ENCODE results near the gene USF3. TPM values are rescaled to one million over a fixed set of nuclear protein-coding genes. Genes with fewer than 3 reads are reported as not detected.

The USF3 gene
- total and polyA plus RNA-seq, 4 donors = 4.6 to 16.0 (median 11.4) TPM

DNA sequence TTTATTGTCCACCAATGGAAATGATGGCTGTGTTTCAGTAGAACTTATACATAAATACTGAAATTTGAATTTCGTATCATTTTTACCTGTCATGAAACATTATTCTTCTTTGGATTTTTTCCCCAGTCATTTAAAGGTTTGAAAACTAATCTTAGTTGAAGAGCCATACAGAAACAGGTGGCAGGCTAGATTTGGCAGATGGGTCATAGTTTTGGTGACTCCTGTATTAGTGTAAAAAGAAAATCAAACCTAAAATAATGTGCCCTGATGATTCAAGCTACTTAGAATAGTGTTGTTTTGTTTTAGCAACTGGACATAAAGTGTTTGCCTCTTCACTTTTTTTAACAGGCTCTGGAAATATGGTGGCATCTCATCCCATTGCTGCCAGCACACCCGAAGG, 95.2 kb downstream of the USF3 start:
- Histone ChIP-seq H3K27me3 (ENCODE audit: control insufficient read depth in 4 of 4, insufficient read depth in 4 of 4, low read length in 3 of 4) (no peaks in the 10 kb centered on the region), H3K4me1 (ENCODE audit: control insufficient read depth in 4 of 4, insufficient read depth in 4 of 4, low read length in 3 of 4) (no peaks in the 10 kb centered on the region), H3K27ac (ENCODE audit: low read depth in 1 of 2, low read length in 2 of 2) (no peak overlapping the region), H3K9ac (ENCODE audit: low read depth in 1 of 2, low read length in 2 of 2) (no peak overlapping the region), H3K4me3 (ENCODE audit: low read depth in 1 of 3, low read length in 3 of 3) (no peak overlapping the region), H3K9me3 (ENCODE audit: control insufficient read depth in 4 of 4, low read length in 3 of 4) (no peaks in the 10 kb centered on the region), H3K36me3 (ENCODE audit: control insufficient read depth in 4 of 4, insufficient read depth in 3 of 4, low read depth in 1 of 4, low read length in 3 of 4) (no peaks in the 10 kb centered on the region)
- TF ChIP-seq YY1 (IDR thresholded peaks at IDR 0.05) (no peak), FOXA2 (IDR thresholded peaks at IDR 0.05) (no peak), RXRA (IDR thresholded peaks at IDR 0.05) (no peak)
- TF ChIP-seq, protein P1, sequence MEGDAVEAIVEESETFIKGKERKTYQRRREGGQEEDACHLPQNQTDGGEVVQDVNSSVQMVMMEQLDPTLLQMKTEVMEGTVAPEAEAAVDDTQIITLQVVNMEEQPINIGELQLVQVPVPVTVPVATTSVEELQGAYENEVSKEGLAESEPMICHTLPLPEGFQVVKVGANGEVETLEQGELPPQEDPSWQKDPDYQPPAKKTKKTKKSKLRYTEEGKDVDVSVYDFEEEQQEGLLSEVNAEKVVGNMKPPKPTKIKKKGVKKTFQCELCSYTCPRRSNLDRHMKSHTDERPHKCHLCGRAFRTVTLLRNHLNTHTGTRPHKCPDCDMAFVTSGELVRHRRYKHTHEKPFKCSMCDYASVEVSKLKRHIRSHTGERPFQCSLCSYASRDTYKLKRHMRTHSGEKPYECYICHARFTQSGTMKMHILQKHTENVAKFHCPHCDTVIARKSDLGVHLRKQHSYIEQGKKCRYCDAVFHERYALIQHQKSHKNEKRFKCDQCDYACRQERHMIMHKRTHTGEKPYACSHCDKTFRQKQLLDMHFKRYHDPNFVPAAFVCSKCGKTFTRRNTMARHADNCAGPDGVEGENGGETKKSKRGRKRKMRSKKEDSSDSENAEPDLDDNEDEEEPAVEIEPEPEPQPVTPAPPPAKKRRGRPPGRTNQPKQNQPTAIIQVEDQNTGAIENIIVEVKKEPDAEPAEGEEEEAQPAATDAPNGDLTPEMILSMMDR (IDR thresholded peaks at IDR 0.05; ENCODE audit: low read depth, low read length, missing input control) = no peak
- TF ChIP-seq, protein P2, sequence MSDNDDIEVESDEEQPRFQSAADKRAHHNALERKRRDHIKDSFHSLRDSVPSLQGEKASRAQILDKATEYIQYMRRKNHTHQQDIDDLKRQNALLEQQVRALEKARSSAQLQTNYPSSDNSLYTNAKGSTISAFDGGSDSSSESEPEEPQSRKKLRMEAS (IDR thresholded peaks at IDR 0.05) = no peak
- TF ChIP-seq, protein P3, sequence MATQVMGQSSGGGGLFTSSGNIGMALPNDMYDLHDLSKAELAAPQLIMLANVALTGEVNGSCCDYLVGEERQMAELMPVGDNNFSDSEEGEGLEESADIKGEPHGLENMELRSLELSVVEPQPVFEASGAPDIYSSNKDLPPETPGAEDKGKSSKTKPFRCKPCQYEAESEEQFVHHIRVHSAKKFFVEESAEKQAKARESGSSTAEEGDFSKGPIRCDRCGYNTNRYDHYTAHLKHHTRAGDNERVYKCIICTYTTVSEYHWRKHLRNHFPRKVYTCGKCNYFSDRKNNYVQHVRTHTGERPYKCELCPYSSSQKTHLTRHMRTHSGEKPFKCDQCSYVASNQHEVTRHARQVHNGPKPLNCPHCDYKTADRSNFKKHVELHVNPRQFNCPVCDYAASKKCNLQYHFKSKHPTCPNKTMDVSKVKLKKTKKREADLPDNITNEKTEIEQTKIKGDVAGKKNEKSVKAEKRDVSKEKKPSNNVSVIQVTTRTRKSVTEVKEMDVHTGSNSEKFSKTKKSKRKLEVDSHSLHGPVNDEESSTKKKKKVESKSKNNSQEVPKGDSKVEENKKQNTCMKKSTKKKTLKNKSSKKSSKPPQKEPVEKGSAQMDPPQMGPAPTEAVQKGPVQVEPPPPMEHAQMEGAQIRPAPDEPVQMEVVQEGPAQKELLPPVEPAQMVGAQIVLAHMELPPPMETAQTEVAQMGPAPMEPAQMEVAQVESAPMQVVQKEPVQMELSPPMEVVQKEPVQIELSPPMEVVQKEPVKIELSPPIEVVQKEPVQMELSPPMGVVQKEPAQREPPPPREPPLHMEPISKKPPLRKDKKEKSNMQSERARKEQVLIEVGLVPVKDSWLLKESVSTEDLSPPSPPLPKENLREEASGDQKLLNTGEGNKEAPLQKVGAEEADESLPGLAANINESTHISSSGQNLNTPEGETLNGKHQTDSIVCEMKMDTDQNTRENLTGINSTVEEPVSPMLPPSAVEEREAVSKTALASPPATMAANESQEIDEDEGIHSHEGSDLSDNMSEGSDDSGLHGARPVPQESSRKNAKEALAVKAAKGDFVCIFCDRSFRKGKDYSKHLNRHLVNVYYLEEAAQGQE (IDR thresholded peaks at IDR 0.05) = no peak
- 94% methylated on average over 2 of the region's 2 CpGs for WGBS
- no peak for DNase-seq (ENCODE audit: low spot score)

DNA sequence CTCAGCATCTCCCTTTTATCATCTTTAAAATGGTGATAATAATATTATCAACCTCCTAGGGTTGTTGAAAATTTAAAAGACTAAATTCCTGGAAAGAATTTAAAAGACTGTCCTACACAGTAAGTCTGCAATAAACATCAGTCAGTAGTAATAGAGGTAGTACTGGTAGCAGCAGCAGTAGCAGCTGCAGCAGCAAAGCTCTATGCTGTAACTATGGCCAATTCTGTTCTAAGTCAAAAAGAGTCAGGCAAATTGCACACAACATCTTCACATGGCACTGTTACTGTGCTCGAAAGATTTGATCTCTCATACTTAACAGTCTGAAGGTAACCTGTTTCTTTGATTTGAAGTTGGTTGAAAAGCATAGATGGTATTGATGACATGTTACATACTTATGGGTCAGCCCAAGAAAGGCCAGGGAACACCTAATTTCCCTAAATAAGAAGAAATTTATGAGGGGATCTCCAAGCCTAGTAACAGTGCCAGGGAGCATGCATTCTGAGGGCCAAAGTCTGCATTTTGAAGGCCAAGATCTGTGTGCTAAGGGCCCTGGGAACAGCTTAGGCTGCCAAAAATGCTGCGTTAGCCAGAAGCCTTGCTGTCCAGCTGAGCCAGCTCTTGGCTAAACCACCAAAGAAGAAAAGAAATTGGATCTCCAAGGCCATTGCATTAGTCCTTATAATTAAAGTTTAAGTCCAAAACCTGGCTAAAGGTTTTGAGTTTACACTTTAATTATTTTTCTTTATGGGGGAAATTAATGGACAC, 95.8 kb downstream of the USF3 start:
- H3K9me3 ChIP-seq (ENCODE audit: control insufficient read depth in 4 of 4, low read length in 3 of 4) = no peaks in the 10 kb centered on the region
- TF ChIP-seq TAF1 (conservative IDR thresholded peaks at IDR 0.05) = no peak
- TF ChIP-seq SP1 (IDR thresholded peaks at IDR 0.05) = no peak
- TF ChIP-seq, protein P4, sequence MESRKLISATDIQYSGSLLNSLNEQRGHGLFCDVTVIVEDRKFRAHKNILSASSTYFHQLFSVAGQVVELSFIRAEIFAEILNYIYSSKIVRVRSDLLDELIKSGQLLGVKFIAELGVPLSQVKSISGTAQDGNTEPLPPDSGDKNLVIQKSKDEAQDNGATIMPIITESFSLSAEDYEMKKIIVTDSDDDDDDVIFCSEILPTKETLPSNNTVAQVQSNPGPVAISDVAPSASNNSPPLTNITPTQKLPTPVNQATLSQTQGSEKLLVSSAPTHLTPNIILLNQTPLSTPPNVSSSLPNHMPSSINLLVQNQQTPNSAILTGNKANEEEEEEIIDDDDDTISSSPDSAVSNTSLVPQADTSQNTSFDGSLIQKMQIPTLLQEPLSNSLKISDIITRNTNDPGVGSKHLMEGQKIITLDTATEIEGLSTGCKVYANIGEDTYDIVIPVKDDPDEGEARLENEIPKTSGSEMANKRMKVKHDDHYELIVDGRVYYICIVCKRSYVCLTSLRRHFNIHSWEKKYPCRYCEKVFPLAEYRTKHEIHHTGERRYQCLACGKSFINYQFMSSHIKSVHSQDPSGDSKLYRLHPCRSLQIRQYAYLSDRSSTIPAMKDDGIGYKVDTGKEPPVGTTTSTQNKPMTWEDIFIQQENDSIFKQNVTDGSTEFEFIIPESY (IDR thresholded peaks at IDR 0.05) = no peak
- TF ChIP-seq, protein P1 (IDR thresholded peaks at IDR 0.05; ENCODE audit: low read depth, low read length, missing input control) = no peak
- TF ChIP-seq YY1 (IDR thresholded peaks at IDR 0.05) = no peak
- TF ChIP-seq HNF4G (IDR thresholded peaks at IDR 0.05) = no peak
- WGBS = 87% methylated on average over 2 of the region's 2 CpGs
- H3K27me3 ChIP-seq (ENCODE audit: control insufficient read depth in 4 of 4, insufficient read depth in 4 of 4, low read length in 3 of 4) = no peaks in the 10 kb centered on the region
- H3K36me3 ChIP-seq (ENCODE audit: control insufficient read depth in 4 of 4, insufficient read depth in 3 of 4, low read depth in 1 of 4, low read length in 3 of 4) = no peaks in the 10 kb centered on the region
- H3K4me1 ChIP-seq (ENCODE audit: control insufficient read depth in 4 of 4, insufficient read depth in 4 of 4, low read length in 3 of 4) = no peaks in the 10 kb centered on the region
- no peak for DNase-seq (ENCODE audit: low spot score)
- H3K4me3 ChIP-seq (ENCODE audit: low read depth in 1 of 3, low read length in 3 of 3) = no peak overlapping the region
- no peak overlapping the region for H3K9ac ChIP-seq (ENCODE audit: low read depth in 1 of 2, low read length in 2 of 2)
- H3K27ac ChIP-seq (ENCODE audit: low read depth in 1 of 2, low read length in 2 of 2) = no peak overlapping the region

Small RNAs within 50 kb of the gene (small RNA-seq; reads per million reads assigned to genes)
- gene RN7SL767P = not detected

Other genes with a start within 250 kb of the USF3 start
- gene SPICE1, start 181.5 kb downstream of the USF3 start, total RNA-seq = 10 to 100 TPM in 1 of 2 donors, 1 to 10 TPM in 1; 4.1 to 16.7 TPM
- gene SPICE1, start 181.5 kb downstream of the USF3 start, polyA plus RNA-seq = 1 to 10 TPM; 1.6 to 3.7 TPM
- 1 to 10 TPM; 1.5 to 2.2 TPM for gene SIDT1, start 164.1 kb downstream of the USF3 start, total RNA-seq
- under 1 TPM; 0.08 to 0.10 TPM for gene SIDT1, start 164.1 kb downstream of the USF3 start, polyA plus RNA-seq
- gene NAA50, start 49.6 kb upstream of the USF3 start, total RNA-seq = 100 to 1,000 TPM in 1 of 2 donors, 10 to 100 TPM in 1; 99.0 to 162 TPM
- gene NAA50, start 49.6 kb upstream of the USF3 start, polyA plus RNA-seq = 10 to 100 TPM; 37.3 to 48.7 TPM
- gene ATP6V1A, start 50.4 kb upstream of the USF3 start, total RNA-seq = 10 to 100 TPM; 52.1 to 53.2 TPM
- gene ATP6V1A, start 50.4 kb upstream of the USF3 start, polyA plus RNA-seq = 10 to 100 TPM; 15.2 to 33.3 TPM
- 10 to 100 TPM in 1 of 2 donors, 1 to 10 TPM in 1; 2.3 to 17.0 TPM for gene GRAMD1C, start 142.1 kb upstream of the USF3 start, total RNA-seq
- 1 to 10 TPM; 4.6 to 7.9 TPM for gene GRAMD1C, start 142.1 kb upstream of the USF3 start, polyA plus RNA-seq

Data from liver (tissue), 10 donors.